GM19324 (cell line): ENCODE data around the gene WBP1.
"Not testable (repeated sequence)": the region's sequence is repeated elsewhere in the genome, so short reads cannot be mapped to it uniquely, and the experiment has no call there.

Experiments used
- ATAC-seq: cut with Tn5 transposase; IDR thresholded peaks from one replicate; pipeline ENCODE4 v1.9.1; 2021; ENCODE audit warnings: mild to moderate bottlenecking, moderate library complexity; ENCODE audit not compliant: unreplicated experiment, low FRiP score

Gene WBP1

GRCh38 chr2:74426181-74426758 is 32.0 kb upstream of the WBP1 start:
- ATAC-seq, result no peak

GRCh38 chr2:74427551-74427950 is 30.7 kb upstream of the WBP1 start:
- no peak for ATAC-seq

- no peak for ATAC-seq
These were observed 29.6 kb upstream of the WBP1 start for GRCh38 chr2:74428675-74429074.

- no peak for ATAC-seq
These were observed 28.5 kb upstream of the WBP1 start for GRCh38 chr2:74429487-74430451.

GRCh38 chr2:74430502-74430901 is 27.7 kb upstream of the WBP1 start:
- ATAC-seq, result no peak

- ATAC-seq, result no peak
These were observed 22.0 kb upstream of the WBP1 start for GRCh38 chr2:74436111-74436805.

- no peak for ATAC-seq
These were observed 21.2 kb upstream of the WBP1 start for GRCh38 chr2:74436848-74437695.

- no peak for ATAC-seq
These were observed 20.0 kb upstream of the WBP1 start for GRCh38 chr2:74438248-74438647.

GRCh38 chr2:74439373-74439772 is 18.9 kb upstream of the WBP1 start:
- ATAC-seq, result no peak

- no peak for ATAC-seq
These were observed 18.3 kb upstream of the WBP1 start for GRCh38 chr2:74439803-74440377.

GRCh38 chr2:74440378-74441169 is 17.7 kb upstream of the WBP1 start:
- peak; percentile 73 for ATAC-seq

- ATAC-seq, result no peak
These were observed 17.0 kb upstream of the WBP1 start for GRCh38 chr2:74441170-74441689.

GRCh38 chr2:74441690-74442482 is 16.4 kb upstream of the WBP1 start, which contains the start of gene RTKN:
Gene RTKN (minus strand): TSS chr2:74441937. CDS start chr2:74441816, 121 bp downstream.
- peak; percentile 44 for ATAC-seq

GRCh38 chr2:74442483-74443297 is 15.5 kb upstream of the WBP1 start:
- not testable (repeated sequence) for ATAC-seq

- ATAC-seq, result no peak
These were observed 13.5 kb upstream of the WBP1 start for GRCh38 chr2:74444498-74445318.

- no peak for ATAC-seq
These were observed 10.8 kb upstream of the WBP1 start for GRCh38 chr2:74447230-74447999.
